ENCODE measurements around the gene CPEB1.

- TF ChIP-seq POLR2AphosphoS5 (IDR thresholded peaks at IDR 0.05; ENCODE audit: low read depth, low read length): no peak
- TF ChIP-seq REST (IDR thresholded peaks at IDR 0.05; ENCODE audit: insufficient read depth in 1 of 2, low read depth in 2 of 2, low read length in 2 of 2): no peak
- no peak for TF ChIP-seq SIN3A (IDR thresholded peaks at IDR 0.05; ENCODE audit: borderline replicate concordance, insufficient read depth, low read length)
- TF ChIP-seq TAF1 (IDR thresholded peaks at IDR 0.05; ENCODE audit: borderline replicate concordance, insufficient read depth, low read length): no peak
- no peak for TF ChIP-seq FOXP2 (optimal IDR thresholded peaks at IDR 0.05; ENCODE audit: borderline replicate concordance, extremely low read depth, extremely low read length, insufficient read depth)
These were observed 79.5 kb downstream of the CPEB1 start for GRCh38 chr15:82567661-82568060.

Measured in PFSK-1 (cell line).